ENCODE results near the gene DPYSL3.
A peak's percentile ranks its signal among the peaks of the same experiment; 100 is the strongest.
"Not testable (repeated sequence)": the region's sequence is repeated elsewhere in the genome, so short reads cannot be mapped to it uniquely, and the experiment has no call there.

The DPYSL3 gene

DNA sequence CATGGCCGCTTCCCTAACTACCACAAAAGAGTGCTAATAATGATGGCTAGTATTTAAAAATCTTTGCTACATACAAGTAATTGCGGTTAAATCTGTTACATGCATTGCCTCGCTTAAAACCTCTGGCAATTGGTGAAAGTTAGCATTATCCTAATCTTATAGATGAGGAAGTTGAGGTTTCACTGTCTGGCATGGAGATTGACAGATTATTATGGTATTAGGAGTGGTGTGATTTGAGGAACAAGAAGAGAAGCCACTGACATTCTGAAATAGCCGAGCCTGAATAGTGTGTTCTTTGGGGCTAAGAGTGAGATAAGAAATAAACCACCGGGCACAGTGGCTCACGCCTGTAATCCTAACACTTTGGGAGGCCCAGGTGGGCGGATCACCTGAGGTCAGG is 45.3 kb upstream of the DPYSL3 start:
- peak overlapping the region in 1 of 2 experiments; percentile 12 for H3K18ac ChIP-seq (ENCODE audit: low read depth in 1 of 2, low read length in 2 of 2)
- no peak overlapping the region for H2AFZ ChIP-seq (ENCODE audit: low read depth, low read length)
- H2BK120ac ChIP-seq (ENCODE audit: low read depth, low read length): no peak overlapping the region
- H3K23ac ChIP-seq (ENCODE audit: low read length in 2 of 2): no peak overlapping the region
- H2BK15ac ChIP-seq (ENCODE audit: low read depth, poor library complexity, severe bottlenecking): no peak overlapping the region
- DNase-seq: no peak
- no peak overlapping the region for H2BK5ac ChIP-seq (ENCODE audit: low read depth, low read length, poor library complexity, severe bottlenecking)
- no peak overlapping the region for H3K14ac ChIP-seq (ENCODE audit: low read length in 2 of 2)
- H3K4ac ChIP-seq (ENCODE audit: low read depth in 1 of 2, low read length in 2 of 2): no peak overlapping the region
- H3K36me3 ChIP-seq (ENCODE audit: control insufficient read depth in 1 of 2, insufficient read depth in 2 of 2, low read depth in 1 of 2, low read length in 2 of 2): no peaks in the 10 kb centered on the region
- no peak overlapping the region for H4K8ac ChIP-seq (ENCODE audit: low read length)
- no peak overlapping the region for H4K91ac ChIP-seq (ENCODE audit: low read length)
- no peak overlapping the region for H2AK5ac ChIP-seq (ENCODE audit: low read length, severe bottlenecking)
- WGBS: 92% methylated on average over 6 of the region's 7 CpGs
- H3K4me2 ChIP-seq (ENCODE audit: low read length, poor library complexity, severe bottlenecking): no peak overlapping the region
- no peaks in the 10 kb centered on the region for H3K4me1 ChIP-seq (ENCODE audit: control insufficient read depth, insufficient read depth, low read depth, low read length)
- H3K4me3 ChIP-seq (ENCODE audit: insufficient read depth in 1 of 2, low read depth in 1 of 2, low read length in 2 of 2): no peak overlapping the region
- no peak overlapping the region for H3K27ac ChIP-seq (ENCODE audit: low read length, poor library complexity, severe bottlenecking)
- H3K27me3 ChIP-seq (ENCODE audit: control insufficient read depth in 1 of 2, insufficient read depth in 1 of 2, low read length in 2 of 2): no peaks in the 10 kb centered on the region
- H3K9me3 ChIP-seq (ENCODE audit: control insufficient read depth, low read length): no peaks in the 10 kb centered on the region
- H3K79me1 ChIP-seq (replicated peaks; ENCODE audit: low read length, poor library complexity, severe bottlenecking): no peaks in the 10 kb centered on the region
- H2BK12ac ChIP-seq (ENCODE audit: low read length in 2 of 2): no peak overlapping the region
- peak overlapping the region; percentile 93 for H3K9ac ChIP-seq (ENCODE audit: low read length)

DNA sequence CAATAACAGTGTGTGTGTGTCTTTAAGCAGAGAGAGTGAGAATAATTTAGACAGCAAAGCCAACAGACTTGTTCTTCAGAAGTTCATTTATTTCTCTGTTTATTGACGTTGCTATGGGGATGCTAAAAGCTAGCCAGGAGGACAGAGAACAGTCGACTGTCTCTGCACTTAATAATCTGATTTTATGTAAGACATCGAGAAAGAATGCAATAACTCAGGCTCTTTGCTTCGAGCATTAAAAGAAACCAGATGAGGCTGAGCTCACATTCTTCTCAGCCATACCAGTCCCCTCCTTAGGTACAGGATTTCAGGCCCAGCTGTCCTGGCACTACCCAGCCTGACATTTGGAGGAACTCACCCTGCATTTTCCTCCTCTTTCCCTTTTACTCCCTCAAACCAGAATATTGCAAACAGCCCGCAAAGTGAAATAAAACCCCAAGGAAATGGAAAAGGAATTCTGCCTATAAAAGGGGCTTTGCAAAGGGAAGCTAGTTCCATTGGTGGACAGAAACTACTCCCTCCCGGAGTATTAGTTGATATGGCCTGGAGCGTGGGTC is 44.5 kb upstream of the DPYSL3 start:
- H4K91ac ChIP-seq (ENCODE audit: low read length): no peak overlapping the region
- WGBS: 40% methylated on average over 7 of the region's 7 CpGs

GRCh38 chr5:147553817-147554216 is 43.9 kb upstream of the DPYSL3 start:
- not testable (repeated sequence) for H3K27ac ChIP-seq (ENCODE audit: low read length, poor library complexity, severe bottlenecking); H2BK120ac ChIP-seq (ENCODE audit: low read depth, low read length)
- WGBS: 94% methylated on average over 5 of the region's 5 CpGs

More for the DNA sequence above, 44.5 kb upstream of the DPYSL3 start:
- no peak overlapping the region for H2BK12ac ChIP-seq (ENCODE audit: low read length in 2 of 2)
- H3K18ac ChIP-seq (ENCODE audit: low read depth in 1 of 2, low read length in 2 of 2): peak overlapping the region in 1 of 2 experiments; percentile 5
- peak overlapping the region; percentile 23 for H2AFZ ChIP-seq (ENCODE audit: low read depth, low read length)
- no peak overlapping the region for H3K23ac ChIP-seq (ENCODE audit: low read length in 2 of 2)
- peak; percentile 95 for DNase-seq
- H2BK15ac ChIP-seq (ENCODE audit: low read depth, poor library complexity, severe bottlenecking): no peak overlapping the region
- no peak overlapping the region for H4K8ac ChIP-seq (ENCODE audit: low read length)
- H2BK120ac ChIP-seq (ENCODE audit: low read depth, low read length): no peak overlapping the region
- H3K27ac ChIP-seq (ENCODE audit: low read length, poor library complexity, severe bottlenecking): no peak overlapping the region
- no peaks in the 10 kb centered on the region for H3K79me1 ChIP-seq (replicated peaks; ENCODE audit: low read length, poor library complexity, severe bottlenecking)
- H3K4me1 ChIP-seq (ENCODE audit: control insufficient read depth, insufficient read depth, low read depth, low read length): no peaks in the 10 kb centered on the region
- H2AK5ac ChIP-seq (ENCODE audit: low read length, severe bottlenecking): no peak overlapping the region
- H3K4me3 ChIP-seq (ENCODE audit: insufficient read depth in 1 of 2, low read depth in 1 of 2, low read length in 2 of 2): peak overlapping the region in 1 of 2 experiments; percentile 64
- H3K9ac ChIP-seq (ENCODE audit: low read length): peak overlapping the region; percentile 93
- no peak overlapping the region for H3K14ac ChIP-seq (ENCODE audit: low read length in 2 of 2)
- H2BK5ac ChIP-seq (ENCODE audit: low read depth, low read length, poor library complexity, severe bottlenecking): no peak overlapping the region
- H3K27me3 ChIP-seq (ENCODE audit: control insufficient read depth in 1 of 2, insufficient read depth in 1 of 2, low read length in 2 of 2): no peaks in the 10 kb centered on the region
- H3K4ac ChIP-seq (ENCODE audit: low read depth in 1 of 2, low read length in 2 of 2): no peak overlapping the region
- H3K4me2 ChIP-seq (ENCODE audit: low read length, poor library complexity, severe bottlenecking): no peak overlapping the region
- no peaks in the 10 kb centered on the region for H3K36me3 ChIP-seq (ENCODE audit: control insufficient read depth in 1 of 2, insufficient read depth in 2 of 2, low read depth in 1 of 2, low read length in 2 of 2)
- H3K9me3 ChIP-seq (ENCODE audit: control insufficient read depth, low read length): no peaks in the 10 kb centered on the region

GRCh38 chr5:147552897-147553296 is 43.0 kb upstream of the DPYSL3 start:
- Histone ChIP-seq H3K23ac (ENCODE audit: low read length in 2 of 2) (no peak overlapping the region), H2AFZ (ENCODE audit: low read depth, low read length) (no peak overlapping the region), H4K91ac (ENCODE audit: low read length) (no peak overlapping the region), H4K8ac (ENCODE audit: low read length) (no peak overlapping the region), H3K18ac (ENCODE audit: low read depth in 1 of 2, low read length in 2 of 2) (no peak overlapping the region), H3K9ac (ENCODE audit: low read length) (no peak overlapping the region), H2BK15ac (ENCODE audit: low read depth, poor library complexity, severe bottlenecking) (no peak overlapping the region), H3K4me1 (ENCODE audit: control insufficient read depth, insufficient read depth, low read depth, low read length) (no peaks in the 10 kb centered on the region), H3K4me3 (ENCODE audit: insufficient read depth in 1 of 2, low read depth in 1 of 2, low read length in 2 of 2) (no peak overlapping the region), H3K36me3 (ENCODE audit: control insufficient read depth in 1 of 2, insufficient read depth in 2 of 2, low read depth in 1 of 2, low read length in 2 of 2) (no peaks in the 10 kb centered on the region), H3K9me3 (ENCODE audit: control insufficient read depth, low read length) (no peaks in the 10 kb centered on the region), H2AK5ac (ENCODE audit: low read length, severe bottlenecking) (no peak overlapping the region), H2BK12ac (ENCODE audit: low read length in 2 of 2) (peak overlapping the region in 1 of 2 experiments; percentile 77), H3K27me3 (ENCODE audit: control insufficient read depth in 1 of 2, insufficient read depth in 1 of 2, low read length in 2 of 2) (no peaks in the 10 kb centered on the region), H3K4me2 (ENCODE audit: low read length, poor library complexity, severe bottlenecking) (no peak overlapping the region), H3K14ac (ENCODE audit: low read length in 2 of 2) (no peak overlapping the region), H3K79me1 (replicated peaks; ENCODE audit: low read length, poor library complexity, severe bottlenecking) (no peaks in the 10 kb centered on the region), H2BK5ac (ENCODE audit: low read depth, low read length, poor library complexity, severe bottlenecking) (no peak overlapping the region), H3K4ac (ENCODE audit: low read depth in 1 of 2, low read length in 2 of 2) (no peak overlapping the region), H3K27ac (ENCODE audit: low read length, poor library complexity, severe bottlenecking) (no peak overlapping the region), H2BK120ac (ENCODE audit: low read depth, low read length) (no peak overlapping the region)
- no peak for DNase-seq
- WGBS: 87% methylated on average over 4 of the region's 4 CpGs

More at GRCh38 chr5:147553817-147554216, 43.9 kb upstream of the DPYSL3 start:
- H3K36me3 ChIP-seq (ENCODE audit: control insufficient read depth in 1 of 2, insufficient read depth in 2 of 2, low read depth in 1 of 2, low read length in 2 of 2); H2BK15ac ChIP-seq (ENCODE audit: low read depth, poor library complexity, severe bottlenecking); H4K91ac ChIP-seq (ENCODE audit: low read length); H3K4me1 ChIP-seq (ENCODE audit: control insufficient read depth, insufficient read depth, low read depth, low read length); H2AFZ ChIP-seq (ENCODE audit: low read depth, low read length); H2BK5ac ChIP-seq (ENCODE audit: low read depth, low read length, poor library complexity, severe bottlenecking); H4K8ac ChIP-seq (ENCODE audit: low read length); H2AK5ac ChIP-seq (ENCODE audit: low read length, severe bottlenecking); H3K27me3 ChIP-seq (ENCODE audit: control insufficient read depth in 1 of 2, insufficient read depth in 1 of 2, low read length in 2 of 2); H3K14ac ChIP-seq (ENCODE audit: low read length in 2 of 2); H3K18ac ChIP-seq (ENCODE audit: low read depth in 1 of 2, low read length in 2 of 2); H3K79me1 ChIP-seq (replicated peaks; ENCODE audit: low read length, poor library complexity, severe bottlenecking); H2BK12ac ChIP-seq (ENCODE audit: low read length in 2 of 2); DNase-seq; H3K23ac ChIP-seq (ENCODE audit: low read length in 2 of 2); H3K9me3 ChIP-seq (ENCODE audit: control insufficient read depth, low read length); H3K4me2 ChIP-seq (ENCODE audit: low read length, poor library complexity, severe bottlenecking): not testable (repeated sequence)
- peak overlapping the region in 1 of 2 experiments; percentile 49 for H3K4ac ChIP-seq (ENCODE audit: low read depth in 1 of 2, low read length in 2 of 2)
- H3K4me3 ChIP-seq (ENCODE audit: insufficient read depth in 1 of 2, low read depth in 1 of 2, low read length in 2 of 2): peak overlapping the region in 1 of 2 experiments; percentile 64
- H3K9ac ChIP-seq (ENCODE audit: low read length): peak overlapping the region; percentile 93
